GM18858 (cell line): Measurements from ENCODE around the gene IGIP.

ENCODE experiments used
- ATAC-seq: cut with Tn5 transposase; IDR thresholded peaks from one replicate; pipeline ENCODE4 v1.9.1; 2021; ENCODE audit not compliant: unreplicated experiment

IGIP gene

GRCh38 chr5:140162275-140162674, 36.5 kb downstream of the IGIP start:
- ATAC-seq, result no peak

GRCh38 chr5:140162781-140163180, 37.0 kb downstream of the IGIP start:
- no peak for ATAC-seq

DNA sequence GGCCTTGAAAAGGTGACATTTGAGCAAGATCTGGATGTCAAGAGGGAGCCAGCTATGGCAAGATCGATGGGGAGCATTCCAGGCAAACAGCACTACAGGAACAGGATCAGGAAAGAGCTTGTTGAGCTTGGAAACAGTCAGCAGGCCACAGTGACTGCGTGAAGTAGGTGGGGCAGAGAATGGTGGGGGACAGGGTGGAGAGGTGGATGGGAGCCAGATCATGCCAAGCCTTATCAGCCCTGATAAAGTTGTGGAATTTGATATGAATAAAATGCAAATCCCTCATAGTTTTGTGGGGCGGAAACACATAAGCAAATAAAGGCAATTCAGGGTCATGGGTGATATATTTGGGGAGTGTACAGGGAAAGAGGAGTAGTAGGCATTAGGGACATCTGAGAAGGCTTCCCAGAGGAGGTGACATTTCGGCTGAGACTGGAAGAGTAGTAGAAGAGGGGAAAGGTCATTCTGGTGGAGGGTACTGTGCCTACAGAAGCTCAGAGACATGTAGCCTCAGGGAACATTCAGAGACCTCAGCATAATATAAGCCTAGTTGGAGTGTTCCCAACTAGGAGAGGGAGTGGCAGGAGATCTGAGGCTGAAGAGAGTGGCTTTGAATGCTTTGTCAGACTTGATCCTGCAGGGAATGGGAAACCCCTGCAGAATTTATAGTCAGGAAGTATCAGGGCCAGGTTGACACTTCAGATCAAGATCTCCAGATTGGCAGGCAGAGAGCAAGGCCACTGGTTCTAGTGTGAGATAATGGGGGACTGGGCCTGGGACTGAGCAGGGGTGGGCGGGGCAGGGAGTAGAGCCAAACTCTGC, 39.6 kb downstream of the IGIP start:
- ATAC-seq, result no peak

GRCh38 chr5:140165923-140166270, 40.2 kb downstream of the IGIP start:
- ATAC-seq, result no peak

GRCh38 chr5:140166911-140167310, 41.2 kb downstream of the IGIP start:
- ATAC-seq, result no peak

- ATAC-seq, result no peak
Observed at GRCh38 chr5:140168371-140168770, 42.6 kb downstream of the IGIP start.

GRCh38 chr5:140169410-140169809, 43.7 kb downstream of the IGIP start:
- no peak for ATAC-seq

- ATAC-seq, result no peak
Observed at GRCh38 chr5:140172483-140172882, 46.7 kb downstream of the IGIP start.

- ATAC-seq, result no peak
Observed at GRCh38 chr5:140174014-140174413, 48.3 kb downstream of the IGIP start.

DNA sequence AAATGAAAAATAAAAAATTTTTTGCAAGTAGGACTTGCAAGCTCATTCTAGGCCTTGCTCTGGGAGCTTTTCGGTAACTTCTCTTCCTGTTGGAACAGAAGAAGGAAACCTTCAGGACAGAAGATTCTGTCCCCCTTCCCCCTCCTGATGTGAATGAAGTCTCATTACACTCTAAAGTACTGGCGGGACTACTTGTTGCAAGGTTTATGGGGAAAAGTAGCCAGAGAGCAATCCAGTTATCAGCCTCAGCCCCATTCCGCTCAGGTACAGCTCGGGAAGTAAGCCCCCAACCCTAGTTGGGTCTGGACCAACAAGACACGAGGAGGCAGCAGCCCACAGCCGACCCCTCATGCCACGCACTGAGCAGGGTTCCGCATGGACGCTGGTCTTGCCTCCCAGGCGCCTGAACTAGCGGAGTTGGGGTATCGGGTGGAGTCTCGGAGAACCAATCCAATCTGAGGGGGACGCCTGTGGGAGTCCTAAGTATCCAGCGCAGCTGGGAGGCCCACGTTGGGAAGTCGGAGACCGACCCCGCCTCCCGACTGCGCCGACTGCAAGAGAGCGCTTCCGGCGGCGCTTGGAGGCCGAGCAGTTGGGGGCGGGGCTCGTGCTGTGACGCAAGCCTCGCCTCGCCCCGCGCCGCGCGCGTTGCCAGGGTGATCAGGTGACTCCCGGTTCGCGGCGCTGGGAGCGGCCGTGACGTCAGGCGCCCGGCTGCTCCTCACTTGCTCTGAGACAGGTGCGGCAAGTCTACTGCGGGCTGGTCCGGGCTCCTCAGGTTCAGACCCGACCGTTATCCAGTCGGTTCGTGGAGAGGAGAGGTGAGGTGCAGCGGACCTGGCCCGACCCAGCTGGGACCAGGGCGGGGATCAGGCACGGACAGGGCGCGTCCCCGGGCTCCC, 49.0 kb downstream of the IGIP start, which contains the start of gene CYSTM1:
TSS of gene CYSTM1 (plus strand) at position 724 of the 902 bp plus-strand sequence. CDS start 19,278 bp downstream, outside the sequence.
- ATAC-seq, result peak; percentile 89

GRCh38 chr5:140175367-140176030, 49.8 kb downstream of the IGIP start:
- peak; percentile 26 for ATAC-seq

DNA sequence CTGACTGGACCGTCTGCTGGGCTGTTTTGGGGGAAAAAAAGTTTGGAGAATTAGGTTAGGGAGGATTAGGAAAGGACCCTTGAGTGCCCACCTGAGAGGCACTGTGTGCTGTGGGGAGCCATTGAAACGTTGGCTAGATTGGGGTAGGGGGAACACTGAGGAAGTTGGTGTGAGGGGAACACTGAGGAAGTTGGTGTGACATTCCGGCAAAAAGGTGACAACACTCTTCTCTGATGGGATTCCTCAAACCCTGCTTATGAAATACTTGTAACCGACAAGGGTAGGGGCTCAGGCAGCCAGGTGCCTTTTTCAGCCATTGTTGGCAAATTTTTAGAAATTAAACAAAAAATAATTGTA, 50.3 kb downstream of the IGIP start:
- ATAC-seq, result no peak

DNA sequence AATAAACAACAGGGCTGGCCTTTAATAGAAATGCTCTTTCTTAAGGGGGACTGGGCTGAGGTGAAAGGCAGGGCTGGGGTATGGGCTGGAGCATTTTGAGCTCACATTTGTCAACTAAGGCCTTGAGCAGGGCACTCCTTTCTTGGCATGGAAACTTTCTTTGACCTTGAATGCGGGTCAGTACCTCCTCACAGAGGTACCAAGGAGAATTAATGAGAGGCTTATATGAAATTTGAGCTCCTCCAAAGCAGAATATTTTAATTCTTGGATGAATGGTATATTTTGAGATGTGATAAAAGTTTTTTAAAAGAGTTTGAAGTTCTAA, 52.3 kb downstream of the IGIP start:
- no peak for ATAC-seq

- no peak for ATAC-seq
Observed at GRCh38 chr5:140178482-140179116, 52.9 kb downstream of the IGIP start.
